Upper lobe of left lung (tissue), 4 donors: ENCODE measurements around the gene TOMM20.

Source experiments
- EP300 ChIP-seq, 4 donors: sonication (generic); formaldehyde crosslinking; IDR thresholded peaks; one replicate each; pipeline ENCODE4 v1.5.1; 2017; ENCODE audit warnings: antibody characterized with exemption in 4 of 4, control low read depth in 2 of 4
- POLR2A ChIP-seq, 4 donors: fragments of 450-650 bp; IDR thresholded peaks; one replicate each; pipeline ENCODE4 v1.5.1; 2016 to 2017; ENCODE audit warnings: antibody characterized with exemption in 4 of 4, mild to moderate bottlenecking in 2 of 4
- TF ChIP-seq, protein P1 (sequence below), 6 experiments: fragments of 450-650 bp in 4 of 6; fragments of 200-600 bp in 2 of 6; sonication (generic) in 2 of 6; IDR thresholded peaks; one replicate each; pipeline ENCODE4 v1.5.1; 2016 to 2019; ENCODE audit warnings: antibody characterized with exemption in 6 of 6

DNA sequence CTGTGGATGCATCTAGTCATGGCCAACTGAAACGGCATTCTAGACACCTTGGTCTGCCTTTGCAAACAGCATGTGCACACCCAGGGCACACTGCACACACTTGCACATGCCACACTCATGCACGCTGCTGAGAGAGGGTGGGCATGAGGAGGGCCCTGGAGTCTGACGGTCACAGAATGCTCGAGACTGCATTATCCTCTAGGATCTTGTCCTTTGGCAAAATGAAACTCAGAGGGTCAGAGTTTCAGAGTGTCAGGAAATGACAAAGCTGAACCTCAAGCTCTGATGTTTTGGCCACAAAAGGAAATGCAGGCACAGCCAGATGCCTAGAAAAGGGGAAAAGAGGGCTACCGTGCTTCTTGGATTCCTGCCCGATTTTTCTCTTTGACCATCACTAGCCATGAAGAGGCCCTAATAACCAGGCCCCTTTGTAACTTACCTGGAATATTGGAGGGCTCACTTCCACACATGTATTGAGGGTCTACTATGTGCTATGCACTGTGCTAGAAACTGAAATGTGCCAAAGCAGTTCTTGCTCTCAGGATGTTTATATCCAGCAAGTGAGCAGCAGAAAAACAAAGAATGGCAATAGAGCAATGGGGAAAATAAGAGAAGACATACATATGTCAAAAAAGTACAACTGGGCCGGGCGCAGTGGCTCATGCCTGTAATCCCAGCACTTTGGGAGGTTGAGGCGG is 65.4 kb downstream of the TOMM20 start:
- TF ChIP-seq, protein P1, sequence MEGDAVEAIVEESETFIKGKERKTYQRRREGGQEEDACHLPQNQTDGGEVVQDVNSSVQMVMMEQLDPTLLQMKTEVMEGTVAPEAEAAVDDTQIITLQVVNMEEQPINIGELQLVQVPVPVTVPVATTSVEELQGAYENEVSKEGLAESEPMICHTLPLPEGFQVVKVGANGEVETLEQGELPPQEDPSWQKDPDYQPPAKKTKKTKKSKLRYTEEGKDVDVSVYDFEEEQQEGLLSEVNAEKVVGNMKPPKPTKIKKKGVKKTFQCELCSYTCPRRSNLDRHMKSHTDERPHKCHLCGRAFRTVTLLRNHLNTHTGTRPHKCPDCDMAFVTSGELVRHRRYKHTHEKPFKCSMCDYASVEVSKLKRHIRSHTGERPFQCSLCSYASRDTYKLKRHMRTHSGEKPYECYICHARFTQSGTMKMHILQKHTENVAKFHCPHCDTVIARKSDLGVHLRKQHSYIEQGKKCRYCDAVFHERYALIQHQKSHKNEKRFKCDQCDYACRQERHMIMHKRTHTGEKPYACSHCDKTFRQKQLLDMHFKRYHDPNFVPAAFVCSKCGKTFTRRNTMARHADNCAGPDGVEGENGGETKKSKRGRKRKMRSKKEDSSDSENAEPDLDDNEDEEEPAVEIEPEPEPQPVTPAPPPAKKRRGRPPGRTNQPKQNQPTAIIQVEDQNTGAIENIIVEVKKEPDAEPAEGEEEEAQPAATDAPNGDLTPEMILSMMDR (IDR thresholded peaks at IDR 0.05) = no peak
- TF ChIP-seq EP300 (IDR thresholded peaks at IDR 0.05) (no peak), POLR2A (IDR thresholded peaks at IDR 0.05) (no peak)
